Measurements from ENCODE around the gene ADORA1.

ADORA1 gene

DNA sequence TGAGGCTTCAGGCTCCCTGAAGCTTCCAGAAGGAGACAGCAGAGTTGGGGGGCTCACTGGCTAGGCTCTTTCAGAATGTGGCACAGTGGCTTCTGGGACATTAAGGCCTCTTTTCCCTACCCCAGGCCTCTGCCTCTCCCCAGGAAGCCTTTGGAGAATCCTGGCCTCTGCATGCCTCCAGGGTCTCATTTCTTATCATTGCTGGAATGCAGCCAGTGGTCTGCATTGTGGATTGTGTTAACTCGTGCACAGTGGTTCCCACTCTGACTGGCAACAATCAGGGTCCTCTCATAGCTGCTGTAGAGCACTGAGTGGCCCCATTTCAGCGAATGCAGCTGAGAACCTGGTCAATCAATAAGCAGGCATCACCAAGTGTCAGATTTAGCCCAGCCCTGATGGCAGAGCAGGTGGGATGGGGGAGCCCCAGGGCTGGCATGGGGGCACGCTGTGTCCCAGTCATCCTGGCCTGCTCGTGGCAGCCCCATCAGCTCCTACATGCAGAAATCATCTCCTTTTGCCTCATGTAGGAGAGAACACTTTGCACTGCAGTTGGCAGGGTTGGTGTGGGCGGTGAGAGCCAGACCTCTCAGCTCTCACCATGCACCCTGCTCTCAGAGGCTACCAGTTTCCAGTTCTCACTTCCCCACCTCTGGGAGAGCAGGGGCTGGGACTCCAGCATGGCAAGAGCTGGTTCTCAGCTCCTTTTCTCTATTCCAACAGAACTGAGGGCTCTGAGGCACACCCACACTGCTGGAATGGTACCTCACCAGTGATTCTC is 13.4 kb downstream of the ADORA1 start:
- Mint-ChIP-seq H3K9me3 (no peaks in the 10 kb centered on the region), H3K27ac (no peak overlapping the region), H3K4me3 (no peak overlapping the region), H3K4me1 (peaks cover 4% of the 10 kb centered on the region), H3K36me3 (no peaks in the 10 kb centered on the region)
- no peak for DNase-seq (ENCODE audit: low spot score in 2 of 2)
- ATAC-seq, result no peak

DNA sequence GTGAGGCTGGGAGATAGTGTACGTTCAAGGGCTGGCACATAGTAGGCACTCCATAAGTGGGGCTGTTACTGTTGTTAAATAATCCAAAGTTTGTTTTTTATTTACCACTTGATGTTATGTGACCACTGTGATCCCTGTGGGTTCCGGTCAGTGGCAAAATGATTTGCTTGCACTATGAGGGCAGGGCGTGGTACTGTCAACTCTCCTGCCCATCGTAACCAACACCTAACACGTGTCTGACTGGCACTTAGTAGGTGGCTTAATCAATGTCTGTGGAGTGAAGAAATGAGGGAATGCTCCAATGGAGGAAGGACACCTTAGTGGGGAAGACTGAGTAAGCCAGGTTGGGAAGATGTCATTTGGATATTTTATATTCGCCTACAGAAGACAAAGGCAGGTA is 14.6 kb downstream of the ADORA1 start:
- no peak overlapping the region for H3K27ac Mint-ChIP-seq
- no peaks in the 10 kb centered on the region for H3K4me1 Mint-ChIP-seq
- no peaks in the 10 kb centered on the region for H3K9me3 Mint-ChIP-seq
- ATAC-seq, result no peak
- H3K4me3 Mint-ChIP-seq, result no peak overlapping the region
- no peaks in the 10 kb centered on the region for H3K36me3 Mint-ChIP-seq
- DNase-seq (ENCODE audit: low spot score in 2 of 2), result no peak

DNA sequence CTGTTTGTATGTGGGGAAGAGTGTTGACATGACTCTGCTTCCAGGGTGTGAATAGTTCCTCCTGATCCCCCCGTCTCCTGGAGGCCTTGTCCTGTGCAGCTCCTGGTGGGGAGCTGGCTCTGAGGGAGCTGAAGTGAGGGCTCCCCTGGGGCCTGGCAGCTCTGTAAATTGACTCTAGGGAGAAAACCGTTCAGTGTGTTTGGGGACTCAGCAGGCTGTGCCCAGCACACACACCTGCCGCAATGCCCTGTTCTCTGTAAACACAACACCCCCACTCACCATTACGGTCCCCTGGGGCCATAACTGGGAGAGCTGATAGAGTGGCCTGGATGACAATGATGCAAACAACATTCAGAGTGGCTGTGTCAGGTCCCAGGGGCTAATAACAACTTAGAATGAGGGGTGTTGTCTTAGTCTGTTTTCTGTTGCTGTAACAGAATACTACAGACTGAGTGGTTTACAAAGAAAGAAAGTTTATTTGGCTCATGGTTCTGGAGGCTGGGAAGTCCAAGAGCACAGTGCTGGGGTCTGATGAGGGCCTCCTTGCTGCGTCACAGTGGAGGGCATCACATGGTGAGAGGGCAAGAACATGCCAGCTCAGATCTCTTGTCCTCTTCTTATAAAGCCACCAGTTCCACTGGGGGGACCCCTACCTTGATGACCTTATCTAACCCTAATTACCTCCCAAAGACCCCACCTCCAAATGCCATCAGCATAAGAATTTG is 15.3 kb downstream of the ADORA1 start:
- Mint-ChIP-seq H3K27ac (no peak overlapping the region), H3K36me3 (no peaks in the 10 kb centered on the region), H3K4me1 (no peaks in the 10 kb centered on the region), H3K9me3 (no peaks in the 10 kb centered on the region), H3K4me3 (no peak overlapping the region)
- no peak for DNase-seq (ENCODE audit: low spot score in 2 of 2)
- ATAC-seq, result no peak

DNA sequence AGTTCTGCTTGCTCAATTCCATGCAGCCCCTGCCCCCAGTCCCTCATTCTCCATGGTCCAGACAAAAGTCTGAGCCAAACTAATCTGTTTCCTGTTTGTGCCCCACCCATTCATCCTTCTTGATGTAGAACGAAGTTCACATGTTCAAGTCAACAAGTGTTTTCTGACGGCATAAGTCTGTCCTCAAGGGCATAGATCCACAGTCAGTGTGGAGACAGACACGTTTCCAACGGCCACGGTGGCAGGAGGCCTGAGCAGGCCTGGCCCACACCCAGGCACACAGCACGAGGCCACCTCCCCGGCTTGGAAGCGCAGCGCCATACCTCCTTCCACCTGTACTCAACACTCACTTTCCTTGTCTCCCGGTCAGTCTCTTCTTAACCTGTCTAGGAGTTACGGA is 16.1 kb downstream of the ADORA1 start:
- H3K4me3 Mint-ChIP-seq, result no peak overlapping the region
- no peaks in the 10 kb centered on the region for H3K9me3 Mint-ChIP-seq
- no peaks in the 10 kb centered on the region for H3K36me3 Mint-ChIP-seq
- no peaks in the 10 kb centered on the region for H3K4me1 Mint-ChIP-seq
- DNase-seq (ENCODE audit: low spot score in 2 of 2) (no peak), ATAC-seq (no peak)
- no peak overlapping the region for H3K27ac Mint-ChIP-seq

DNA sequence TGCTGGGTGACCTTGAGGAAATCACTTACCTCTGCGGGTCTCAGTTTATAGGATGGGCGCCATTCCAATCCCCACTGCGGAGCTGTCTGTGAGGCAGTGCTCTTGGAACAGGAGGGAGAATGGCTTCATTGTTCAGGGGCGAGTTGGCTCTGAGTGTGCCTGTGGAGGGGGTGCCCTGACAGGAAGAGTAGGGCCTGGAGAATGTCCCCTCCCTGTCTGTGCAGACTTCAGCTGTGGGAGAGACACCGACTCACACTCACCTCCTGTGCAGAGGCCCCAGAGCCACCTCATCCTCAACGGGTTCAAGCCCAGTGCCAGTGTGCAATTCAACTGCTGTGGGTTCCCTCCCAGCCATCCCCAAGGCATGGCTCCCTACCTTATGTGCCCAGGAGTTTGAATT is 17.1 kb downstream of the ADORA1 start:
- Mint-ChIP-seq H3K4me3 (no peak overlapping the region), H3K27ac (no peak overlapping the region), H3K9me3 (no peaks in the 10 kb centered on the region), H3K4me1 (no peaks in the 10 kb centered on the region), H3K36me3 (no peaks in the 10 kb centered on the region)
- DNase-seq (ENCODE audit: low spot score in 2 of 2) (no peak), ATAC-seq (no peak)

DNA sequence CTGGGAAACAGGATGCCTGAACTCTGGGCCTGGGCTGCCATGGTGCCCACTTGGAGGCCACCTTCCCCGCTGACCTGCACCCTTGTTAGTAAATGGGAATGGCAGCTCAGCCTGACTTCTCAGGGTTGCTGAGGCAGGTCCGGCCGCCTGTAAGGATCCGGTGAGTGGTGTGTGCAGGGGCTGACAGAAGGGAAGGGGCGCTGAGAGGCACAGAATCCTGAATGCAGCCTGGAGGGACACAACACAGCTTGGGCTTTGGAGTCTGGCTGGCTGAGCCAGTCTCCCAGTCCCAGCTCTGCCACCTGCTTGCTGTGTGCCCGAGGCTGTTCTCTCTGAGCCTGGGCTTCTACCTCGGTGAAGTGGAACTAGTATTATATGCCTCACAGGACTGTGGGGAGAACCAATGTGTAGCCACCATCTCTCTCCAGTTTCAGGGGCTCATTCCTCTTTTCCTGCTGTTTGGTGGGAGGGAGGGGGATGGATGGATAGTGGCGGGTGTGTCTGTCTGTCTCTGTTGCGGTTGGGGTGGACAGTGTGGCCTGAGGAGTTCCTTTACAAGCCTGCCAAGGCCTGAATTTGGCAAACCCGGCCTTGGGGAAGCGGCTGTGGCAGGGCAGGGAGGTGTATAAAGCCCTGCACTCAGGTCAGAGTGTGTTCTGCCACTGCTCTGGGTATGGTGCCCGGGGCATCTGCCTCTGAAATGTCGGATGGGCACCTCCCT is 18.0 kb downstream of the ADORA1 start:
- Mint-ChIP-seq H3K4me3 (no peak overlapping the region), H3K27ac (no peak overlapping the region)
- no peak for ATAC-seq

DNA sequence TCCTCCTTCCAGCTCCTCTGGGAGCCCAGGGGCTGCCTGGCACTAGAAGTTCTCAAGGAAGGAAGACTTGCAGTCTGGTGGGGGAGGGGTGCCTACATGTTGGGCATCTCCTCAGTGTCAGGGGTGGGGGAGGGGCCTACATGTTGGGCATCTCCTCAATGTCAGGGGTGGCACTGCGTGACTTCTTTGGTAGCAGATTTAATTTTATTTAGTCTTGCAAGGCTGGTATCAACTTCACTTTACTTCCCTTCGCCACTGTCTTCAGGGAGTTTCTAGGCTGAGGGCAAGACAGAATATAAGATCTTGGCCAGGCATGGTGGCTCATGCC is 18.5 kb downstream of the ADORA1 start:
- H3K4me1 Mint-ChIP-seq, result no peaks in the 10 kb centered on the region
- no peaks in the 10 kb centered on the region for H3K9me3 Mint-ChIP-seq
- ATAC-seq (no peak), DNase-seq (ENCODE audit: low spot score in 2 of 2) (no peak)
- H3K4me3 Mint-ChIP-seq, result no peak overlapping the region
- no peak overlapping the region for H3K27ac Mint-ChIP-seq
- H3K36me3 Mint-ChIP-seq, result no peaks in the 10 kb centered on the region

More for the DNA sequence above, 18.0 kb downstream of the ADORA1 start:
- H3K4me1 Mint-ChIP-seq, result no peaks in the 10 kb centered on the region
- DNase-seq (ENCODE audit: low spot score in 2 of 2), result no peak
- no peaks in the 10 kb centered on the region for H3K36me3 Mint-ChIP-seq
- no peaks in the 10 kb centered on the region for H3K9me3 Mint-ChIP-seq

DNA sequence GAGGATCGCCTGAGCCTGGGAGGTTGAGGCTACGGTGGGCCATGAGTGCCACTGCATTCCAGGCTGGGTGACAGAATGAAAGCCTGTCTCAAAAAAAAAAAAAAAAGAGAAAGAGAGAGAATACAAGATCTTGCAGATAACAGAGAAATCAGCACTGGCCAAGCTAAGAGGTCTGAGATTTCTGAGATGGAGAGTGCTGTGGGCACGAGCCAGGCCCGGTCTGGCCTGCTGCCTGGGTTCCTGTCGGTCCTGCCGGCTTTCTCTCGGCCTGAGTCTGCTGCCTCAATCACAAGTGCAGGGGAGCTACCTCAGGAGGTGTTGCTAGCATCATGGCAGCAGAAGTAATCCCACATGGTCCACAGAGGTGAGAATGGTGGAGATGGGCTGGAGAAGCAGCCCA is 19.0 kb downstream of the ADORA1 start:
- Mint-ChIP-seq H3K9me3 (no peaks in the 10 kb centered on the region), H3K27ac (no peak overlapping the region), H3K4me3 (no peak overlapping the region), H3K4me1 (no peaks in the 10 kb centered on the region), H3K36me3 (no peaks in the 10 kb centered on the region)
- DNase-seq (ENCODE audit: low spot score in 2 of 2) (no peak), ATAC-seq (no peak)

DNA sequence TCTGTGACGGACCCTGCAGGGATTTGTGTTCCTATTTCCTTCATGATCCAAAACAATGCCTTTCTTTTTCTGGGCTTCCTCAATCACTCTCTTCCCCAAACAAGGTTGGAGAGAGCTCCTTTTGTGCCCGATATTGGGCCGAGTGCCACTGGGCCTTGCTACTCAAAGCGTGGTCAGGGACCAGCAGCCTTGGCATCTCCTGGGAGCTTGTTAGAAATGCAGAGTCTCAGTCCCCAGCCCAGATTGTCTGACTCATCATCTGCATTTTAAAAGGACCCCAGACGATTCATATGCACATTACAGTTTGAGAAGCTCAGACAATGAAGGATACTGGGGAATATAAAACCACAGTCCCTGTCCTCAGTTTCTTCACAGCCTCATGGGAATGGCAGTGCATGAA is 19.9 kb downstream of the ADORA1 start:
- H3K4me1 Mint-ChIP-seq, result no peaks in the 10 kb centered on the region
- ATAC-seq (no peak), DNase-seq (ENCODE audit: low spot score in 2 of 2) (no peak)
- no peak overlapping the region for H3K27ac Mint-ChIP-seq
- no peaks in the 10 kb centered on the region for H3K9me3 Mint-ChIP-seq
- no peaks in the 10 kb centered on the region for H3K36me3 Mint-ChIP-seq
- no peak overlapping the region for H3K4me3 Mint-ChIP-seq

DNA sequence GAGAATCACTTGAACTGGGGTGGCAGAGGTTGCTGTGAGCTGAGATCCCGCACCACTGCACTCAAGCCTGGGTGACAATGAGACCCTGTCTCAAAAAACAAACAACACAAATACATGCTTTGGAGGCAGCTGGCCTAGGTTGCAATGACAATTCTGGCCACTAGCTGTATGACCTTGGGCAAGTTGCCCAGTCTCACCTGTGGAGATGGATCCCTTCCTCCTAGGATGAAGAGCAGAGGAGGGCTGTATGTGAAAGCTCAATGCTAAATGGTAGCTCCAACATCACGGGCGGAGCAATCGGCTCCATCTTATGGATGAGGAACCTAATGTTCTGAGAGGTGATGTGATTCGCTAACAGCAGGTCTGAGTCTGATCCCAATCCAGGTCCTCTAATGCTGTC is 20.6 kb downstream of the ADORA1 start:
- Mint-ChIP-seq H3K27ac (no peak overlapping the region), H3K36me3 (no peaks in the 10 kb centered on the region), H3K9me3 (no peaks in the 10 kb centered on the region), H3K4me1 (no peaks in the 10 kb centered on the region), H3K4me3 (no peak overlapping the region)
- DNase-seq (ENCODE audit: low spot score in 2 of 2) (no peak), ATAC-seq (no peak)

DNA sequence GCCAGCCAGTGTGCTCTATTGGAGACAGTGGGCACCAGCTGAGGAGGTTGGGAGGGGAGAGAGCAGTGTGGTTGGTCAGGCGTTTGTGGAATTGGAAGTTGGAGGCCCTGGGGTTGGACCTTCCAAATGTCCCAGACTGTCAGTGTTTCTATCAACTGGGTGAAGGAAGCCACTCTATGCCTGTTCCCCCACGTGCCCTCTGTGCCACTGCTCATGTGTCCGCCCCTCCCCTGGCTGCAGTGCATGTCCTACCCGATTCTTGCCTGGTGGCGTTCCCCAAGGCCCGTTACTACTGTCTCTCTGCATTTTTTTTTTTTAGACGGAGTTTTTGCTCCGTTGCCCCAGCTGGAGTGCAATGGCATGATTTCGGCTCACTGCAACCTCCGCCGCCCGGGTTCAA is 21.1 kb downstream of the ADORA1 start:
- H3K4me3 Mint-ChIP-seq, result no peak overlapping the region
- H3K27ac Mint-ChIP-seq, result no peak overlapping the region
- ATAC-seq, result no peak
- DNase-seq (ENCODE audit: low spot score in 2 of 2), result no peak
- no peaks in the 10 kb centered on the region for H3K4me1 Mint-ChIP-seq
- H3K9me3 Mint-ChIP-seq, result no peaks in the 10 kb centered on the region
- H3K36me3 Mint-ChIP-seq, result no peaks in the 10 kb centered on the region

DNA sequence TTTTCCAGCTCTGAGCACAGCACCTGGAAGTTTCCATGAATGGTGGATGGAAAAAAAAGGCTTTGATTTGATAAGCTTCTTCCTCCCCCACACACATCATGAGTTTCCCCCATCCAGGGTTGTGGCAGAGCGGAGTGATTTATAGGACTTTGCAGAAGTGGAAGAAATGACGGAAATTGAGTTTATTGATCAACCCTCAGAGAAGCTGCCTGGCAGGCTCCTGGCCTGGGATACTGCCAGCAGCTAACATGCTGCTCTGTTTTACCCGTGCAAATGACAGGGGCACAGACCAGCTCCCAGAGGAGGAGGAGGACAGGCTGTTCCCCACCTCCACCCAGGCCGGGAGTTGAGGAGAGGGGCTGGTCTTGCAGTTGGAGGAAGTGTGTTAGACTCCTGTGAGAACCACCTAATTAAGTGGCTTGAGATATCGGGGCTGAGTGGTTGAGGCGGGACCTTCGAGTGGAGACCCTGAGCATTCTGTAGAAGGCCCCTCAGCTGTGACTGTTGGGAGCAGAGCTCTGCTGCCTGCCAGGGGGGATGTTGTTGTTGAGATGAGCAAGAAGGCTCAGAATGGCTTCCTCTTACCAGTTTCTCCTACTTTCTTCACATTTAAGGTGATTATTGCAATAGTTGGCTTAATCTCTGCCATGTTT is 21.8 kb downstream of the ADORA1 start:
- Mint-ChIP-seq H3K4me1 (no peaks in the 10 kb centered on the region), H3K4me3 (no peak overlapping the region), H3K27ac (no peak overlapping the region), H3K9me3 (no peaks in the 10 kb centered on the region), H3K36me3 (no peaks in the 10 kb centered on the region)
- ATAC-seq (no peak), DNase-seq (ENCODE audit: low spot score in 2 of 2) (no peak)

DNA sequence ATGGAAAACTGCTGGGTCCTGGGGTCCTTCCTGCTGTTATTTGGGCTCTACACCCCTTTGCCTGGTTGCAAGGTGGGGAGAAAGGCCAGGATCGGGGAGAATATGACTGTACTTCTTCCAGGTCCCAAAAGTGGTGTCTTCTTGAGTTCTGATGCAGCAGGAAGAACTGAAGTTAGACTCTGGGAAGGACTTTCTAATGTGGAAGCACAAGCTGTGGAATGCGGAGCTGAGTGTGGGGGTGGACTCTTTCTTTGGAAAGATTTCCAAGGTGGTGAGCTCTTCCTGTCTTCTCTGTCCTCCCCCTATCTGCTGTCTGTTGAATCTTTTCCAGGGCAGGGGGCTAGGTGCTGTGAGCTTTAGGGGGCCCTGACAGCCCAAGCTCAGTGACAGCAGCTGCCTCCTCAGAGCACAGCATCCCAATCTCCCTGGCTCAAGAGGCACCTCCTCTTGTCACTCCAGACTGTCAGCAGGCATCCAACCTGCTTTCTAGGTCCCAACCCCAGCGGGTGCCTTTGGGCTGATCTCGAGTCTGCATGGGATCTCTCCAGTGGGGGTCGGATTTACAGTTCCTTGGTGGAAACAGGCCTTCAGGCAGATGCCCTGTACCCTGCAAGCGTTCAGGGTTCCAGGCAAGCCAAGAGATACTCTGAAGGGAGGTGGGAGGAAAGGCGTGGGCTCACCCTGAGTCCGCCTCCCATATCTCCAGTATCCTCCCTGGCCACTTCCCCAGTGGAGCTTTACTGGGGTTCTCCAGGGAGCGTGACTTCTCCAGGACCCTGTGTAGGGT is 23.2 kb downstream of the ADORA1 start:
- Mint-ChIP-seq H3K36me3 (no peaks in the 10 kb centered on the region), H3K9me3 (no peaks in the 10 kb centered on the region), H3K27ac (no peak overlapping the region), H3K4me1 (no peaks in the 10 kb centered on the region), H3K4me3 (no peak overlapping the region)
- DNase-seq (ENCODE audit: low spot score in 2 of 2) (no peak), ATAC-seq (no peak)

DNA sequence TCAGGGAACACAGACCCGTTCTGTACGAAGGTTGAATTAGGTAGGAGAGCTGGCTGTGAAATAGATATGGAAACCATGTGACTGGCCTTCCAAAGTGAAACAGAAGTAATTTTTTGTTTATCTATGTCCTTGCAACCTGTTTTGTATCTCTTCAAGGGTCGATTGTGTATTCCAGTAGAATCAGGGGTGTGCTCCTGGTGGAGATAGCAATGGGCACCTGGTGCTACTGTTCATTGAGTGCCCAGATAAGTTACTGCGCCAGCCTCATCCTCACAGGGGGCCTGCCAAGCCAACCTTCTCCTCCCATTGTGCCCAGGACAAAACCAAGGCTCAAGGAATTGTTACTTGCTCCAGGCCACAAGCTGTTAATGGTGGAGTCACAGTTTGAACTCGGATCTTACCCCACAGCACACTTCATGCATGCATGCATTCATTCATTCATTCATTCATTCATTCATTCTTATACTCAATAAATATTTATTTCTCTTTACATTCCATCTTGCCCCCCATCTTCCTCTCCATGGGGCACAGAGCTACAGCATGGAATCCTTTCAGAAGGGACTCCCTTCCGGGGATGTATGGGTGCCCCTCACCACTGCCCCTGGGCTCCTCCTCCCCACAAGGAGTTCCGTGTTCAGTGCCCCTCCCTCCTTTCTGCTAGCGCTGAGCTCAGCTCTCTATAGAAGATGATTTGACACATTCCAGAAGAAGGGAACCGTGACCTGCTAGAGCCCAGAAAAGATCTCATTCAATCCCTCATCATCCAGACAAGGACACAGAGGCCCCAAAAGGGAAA is 24.0 kb downstream of the ADORA1 start:
- Mint-ChIP-seq H3K36me3 (no peaks in the 10 kb centered on the region), H3K4me1 (no peaks in the 10 kb centered on the region), H3K27ac (no peak overlapping the region)

More for the DNA sequence above, 24.0 kb downstream of the ADORA1 start:
- Mint-ChIP-seq H3K9me3 (no peaks in the 10 kb centered on the region), H3K4me3 (no peak overlapping the region)
- no peak for DNase-seq (ENCODE audit: low spot score in 2 of 2)
- no peak for ATAC-seq
